Motor neuron (in vitro differentiated cells): ENCODE measurements around the gene MYCL. TPM values are rescaled to one million over a fixed set of nuclear protein-coding genes. Genes with fewer than 3 reads are reported as not detected.
"Not testable (repeated sequence)": the region's sequence is repeated elsewhere in the genome, so short reads cannot be mapped to it uniquely, and the experiment has no call there.

Experiments used
- ATAC-seq, 8 experiments: fragments of 200-7000 bp; cut with Tn5 transposase; replicated peaks in 6 of 8; 2 replicates each; pipeline ENCODE4 v1.8.0; 2021; ENCODE audit warnings: mild to moderate bottlenecking in 8 of 8, moderate library complexity in 8 of 8
- H3K27ac ChIP-seq, 2 donors: fragments of 250-450 bp; sonication (Bioruptor Pico); 2 replicates each; pipeline ENCODE4 v1.9.0; 2021; ENCODE audit warnings: antibody characterized with exemption in 2 of 2, mild to moderate bottlenecking in 2 of 2, moderate library complexity in 1 of 2
- H3K4me1 ChIP-seq, 2 donors: fragments of 250-450 bp; sonication (Bioruptor Pico); replicated peaks in 1 of 2; 2 replicates each; pipeline ENCODE4 v1.6.1; 2021; ENCODE audit warnings: antibody characterized with exemption in 2 of 2, mild to moderate bottlenecking in 2 of 2, moderate library complexity in 1 of 2
- H3K4me3 ChIP-seq, 5 donors: fragments of 250-450 bp; sonication (Bioruptor Pico); 2 replicates each; pipeline ENCODE4 v1.9.0; 2021; ENCODE audit warnings: antibody characterized with exemption in 5 of 5, mild to moderate bottlenecking in 5 of 5, moderate library complexity in 4 of 5
- WGBS, 10 experiments: fragments of 450-650 bp; shearing (Covaris generic); methylation state at CpG; one replicate each; pipeline ENCODE4 v1.0.0; 2022; 5-methylcytosine and 5-hydroxymethylcytosine counted together
- in situ Hi-C, 9 experiments: fragments of 400-800 bp; cut with MboI; loops; one replicate each; pipeline ENCODE4 v1.15.0; 2021; ENCODE audit warnings: low sequenced_read_pairs in 9 of 9, low pct_unique_long_range_greater_than_20kb in 2 of 9; ENCODE audit not compliant: unreplicated experiment in 9 of 9
- total RNA-seq, 8 experiments: library from RNA; unstranded; fragments of 300-600 nt; gene quantifications; 2 replicates each; pipeline versions ENCODE4 v1.2.3 to v1.2.4, GENCODE V29; 2022

Gene MYCL
- total RNA-seq, 8 experiments from 2014 or later: 0.18 to 85.1 (median 33.6) TPM

DNA sequence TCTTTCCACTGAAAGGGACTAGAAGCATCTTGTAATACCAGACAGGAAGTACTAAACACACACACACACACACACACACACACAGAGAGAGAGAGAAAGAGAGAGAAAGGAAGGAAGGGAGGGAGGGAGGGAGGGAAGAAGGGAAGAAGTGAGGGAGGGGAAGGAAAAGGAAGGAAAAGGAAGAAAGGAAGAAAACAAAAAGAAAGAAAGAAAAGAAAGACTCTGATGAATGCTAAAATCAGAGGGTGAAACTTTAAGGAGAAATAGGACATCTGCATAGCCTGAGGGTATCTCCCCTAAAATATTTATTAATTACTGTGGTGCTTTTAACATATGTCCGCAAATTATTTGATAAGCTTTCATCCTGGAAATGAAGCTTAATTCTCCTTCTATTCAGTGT is 29.0 kb downstream of the MYCL start:
- ATAC-seq: no peak
- in situ Hi-C loops: no loop called here
- WGBS, 10 experiments: 80 to 100% (median 100%) methylated on average over 1 of the region's 1 CpG; no CpG with 5 or more reads in 4 of the 10 experiments
- peaks cover 8 to 9% of the 10 kb centered on the region in 2 donors for H3K4me1 ChIP-seq
- H3K27ac ChIP-seq: no peak overlapping the region
- no peak overlapping the region for H3K4me3 ChIP-seq

GRCh38 chr1:39871796-39872195 is 29.9 kb downstream of the MYCL start:
- in situ Hi-C loops: no loop called here
- H3K27ac ChIP-seq: no peak overlapping the region
- no peak for ATAC-seq
- no peak overlapping the region for H3K4me3 ChIP-seq
- peaks cover 0 to 3% of the 10 kb centered on the region in 2 donors for H3K4me1 ChIP-seq

DNA sequence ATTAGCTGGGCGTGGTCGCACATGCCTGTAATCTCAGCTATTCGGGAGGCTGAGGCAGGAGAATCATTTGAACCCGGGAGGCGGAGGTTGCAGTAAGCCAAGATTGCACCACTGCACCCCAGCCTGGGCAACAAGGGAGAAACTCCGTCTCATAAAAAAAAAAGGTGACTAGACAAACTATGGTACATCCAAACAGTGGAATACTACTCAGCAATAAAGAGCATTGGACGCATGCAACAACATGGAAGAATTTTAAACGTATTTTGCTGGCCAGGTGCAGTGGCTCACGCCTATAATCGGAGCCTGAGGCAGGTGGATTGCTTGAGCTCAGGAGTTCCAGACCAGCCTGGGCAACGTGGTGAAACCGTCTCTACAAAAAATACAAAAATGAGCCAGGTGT is 30.7 kb downstream of the MYCL start:
- WGBS, 10 experiments: 93 to 100% (median 98%) methylated on average over 2 to 12 of the region's 12 CpGs; no CpG with 5 or more reads in 2 of the 10 experiments
- H3K27ac ChIP-seq, H3K4me3 ChIP-seq, ATAC-seq, in situ Hi-C loops, H3K4me1 ChIP-seq: not testable (repeated sequence)

- H3K4me3 ChIP-seq, H3K27ac ChIP-seq, in situ Hi-C loops, ATAC-seq, H3K4me1 ChIP-seq: not testable (repeated sequence)
- WGBS, 10 experiments: no CpG with 5 or more reads among the region's 37 CpGs
Observed at GRCh38 chr1:39869538-39870112, 32.1 kb downstream of the MYCL start.

DNA sequence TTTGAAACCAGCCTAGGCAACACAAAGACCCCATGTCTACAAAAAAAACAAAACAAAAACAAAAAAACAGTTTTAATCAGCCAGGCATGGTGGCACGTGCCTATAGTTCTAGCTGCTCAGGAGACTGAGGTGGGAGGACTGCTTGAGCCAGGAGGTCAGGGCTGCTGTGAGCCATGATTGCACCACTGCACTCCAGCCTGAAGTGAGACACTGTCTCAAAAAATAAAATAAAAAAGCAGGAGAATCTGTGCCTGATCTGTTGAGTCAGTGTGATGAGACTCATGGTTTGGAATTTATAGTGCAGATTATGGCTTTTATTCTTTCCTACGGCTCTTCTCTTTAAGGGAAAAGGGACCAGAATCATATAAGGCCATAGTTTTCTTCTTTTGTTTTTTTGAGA is 35.0 kb downstream of the MYCL start:
- WGBS, 10 experiments: 39 to 100% (median 91%) methylated on average over 1 to 2 of the region's 2 CpGs; no CpG with 5 or more reads in 3 of the 10 experiments

GRCh38 chr1:39865762-39866161 is 36.0 kb downstream of the MYCL start:
- ATAC-seq: no peak
- Histone ChIP-seq H3K27ac (no peak overlapping the region), H3K4me3 (no peak overlapping the region), H3K4me1 (no peaks in the 10 kb centered on the region)
- 70 to 100% (median 96%) methylated on average over 1 of the region's 1 CpG; no CpG with 5 or more reads in 1 of the 10 experiments for WGBS, 10 experiments
- in situ Hi-C loops: no loop called here

More for the DNA sequence above, 35.0 kb downstream of the MYCL start:
- ATAC-seq: no peak
- Histone ChIP-seq H3K4me3 (no peak overlapping the region), H3K27ac (no peak overlapping the region), H3K4me1 (no peaks in the 10 kb centered on the region)
- in situ Hi-C loops: no loop called here

DNA sequence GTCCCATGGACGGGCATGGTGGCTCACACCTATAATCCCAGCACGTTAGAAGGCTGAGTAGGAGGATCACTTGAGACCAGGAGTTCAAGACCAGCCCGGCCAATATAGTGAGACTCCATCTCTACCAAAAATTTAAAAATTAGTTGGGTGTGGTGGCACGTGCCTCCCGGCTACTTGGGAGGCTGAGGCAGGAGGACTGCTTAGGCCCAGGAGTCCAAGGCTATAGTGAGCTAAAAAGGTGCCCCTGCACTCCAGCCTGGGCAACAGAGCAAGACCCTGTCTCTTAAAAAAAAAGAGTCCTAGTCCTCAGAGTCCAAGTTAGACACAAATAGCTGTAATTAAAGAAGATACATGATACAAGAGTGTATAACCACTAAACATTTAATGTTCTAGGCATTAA is 38.5 kb downstream of the MYCL start:
- no peak for ATAC-seq
- Histone ChIP-seq H3K4me3 (no peak overlapping the region), H3K27ac (no peak overlapping the region), H3K4me1 (no peaks in the 10 kb centered on the region)
- in situ Hi-C loops: no loop called here
- WGBS, 10 experiments: 87 to 100% (median 100%) methylated on average over 1 to 5 of the region's 5 CpGs; no CpG with 5 or more reads in 1 of the 10 experiments

GRCh38 chr1:39861003-39861402 is 40.7 kb downstream of the MYCL start:
- in situ Hi-C loops: no loop called here

DNA sequence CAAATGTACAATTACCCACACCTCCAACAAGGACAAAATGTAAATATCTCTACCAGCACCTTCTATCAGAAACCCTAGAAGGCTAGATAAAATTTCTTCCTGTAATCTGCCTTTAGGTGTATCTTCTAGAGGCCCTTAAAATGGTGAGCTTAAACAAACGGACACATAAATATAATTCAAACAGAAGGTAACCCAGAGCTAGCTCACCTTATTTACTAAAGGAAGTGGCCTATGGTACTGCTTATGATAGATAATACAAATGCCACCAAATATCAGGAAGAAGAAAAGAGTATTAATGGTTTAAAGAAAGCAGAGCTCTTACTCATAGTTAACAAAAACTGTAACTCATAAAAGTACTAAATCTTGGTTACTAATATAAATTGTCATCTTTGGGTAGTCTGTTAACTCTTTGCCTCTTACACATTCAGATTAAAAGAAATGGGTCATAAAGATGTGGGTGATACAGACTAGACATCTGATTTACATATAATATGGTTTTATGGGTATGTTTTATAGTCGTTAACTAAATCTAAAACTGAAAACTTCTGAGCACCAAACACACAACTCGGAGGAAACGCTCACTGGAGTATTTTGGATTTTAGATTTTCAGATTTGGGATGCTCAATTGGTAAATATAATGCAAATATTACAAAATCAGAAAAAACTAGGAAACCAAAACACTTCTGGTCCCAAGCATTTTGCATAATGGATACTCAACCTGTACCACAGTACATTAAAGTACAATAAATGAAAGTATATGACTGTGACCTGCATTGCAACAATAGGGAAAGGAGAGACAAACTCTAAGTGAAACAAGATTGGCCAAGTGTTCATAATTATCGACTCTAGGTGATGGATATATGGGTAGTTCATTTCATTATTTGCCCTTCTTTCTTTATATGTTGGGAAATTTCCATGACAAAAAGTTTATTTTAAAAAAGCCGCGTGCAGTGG is 41.6 kb downstream of the MYCL start:
- no peak for ATAC-seq
- Histone ChIP-seq H3K4me1 (peaks cover 3 to 10% of the 10 kb centered on the region in 2 donors), H3K4me3 (no peak overlapping the region), H3K27ac (no peak overlapping the region)
- in situ Hi-C loops: no loop called here
- 65 to 100% (median 90%) methylated on average over 1 to 7 of the region's 7 CpGs; no CpG with 5 or more reads in 1 of the 10 experiments for WGBS, 10 experiments

More at GRCh38 chr1:39861003-39861402, 40.7 kb downstream of the MYCL start:
- Histone ChIP-seq H3K27ac (no peak overlapping the region), H3K4me3 (no peak overlapping the region), H3K4me1 (peaks cover 3 to 10% of the 10 kb centered on the region in 2 donors)
- no peak for ATAC-seq
- WGBS, 10 experiments: 86 to 100% (median 97%) methylated on average over 3 to 7 of the region's 7 CpGs

- WGBS, 10 experiments: 57 to 100% (median 84%) methylated on average over 1 to 3 of the region's 3 CpGs; no CpG with 5 or more reads in 1 of the 10 experiments
- ATAC-seq: no peak
- H3K4me1 ChIP-seq: peaks cover 3 to 10% of the 10 kb centered on the region in 2 donors
- in situ Hi-C loops: no loop called here
- H3K27ac ChIP-seq: no peak overlapping the region
- no peak overlapping the region for H3K4me3 ChIP-seq
Observed at GRCh38 chr1:39858315-39858714, 43.4 kb downstream of the MYCL start.

DNA sequence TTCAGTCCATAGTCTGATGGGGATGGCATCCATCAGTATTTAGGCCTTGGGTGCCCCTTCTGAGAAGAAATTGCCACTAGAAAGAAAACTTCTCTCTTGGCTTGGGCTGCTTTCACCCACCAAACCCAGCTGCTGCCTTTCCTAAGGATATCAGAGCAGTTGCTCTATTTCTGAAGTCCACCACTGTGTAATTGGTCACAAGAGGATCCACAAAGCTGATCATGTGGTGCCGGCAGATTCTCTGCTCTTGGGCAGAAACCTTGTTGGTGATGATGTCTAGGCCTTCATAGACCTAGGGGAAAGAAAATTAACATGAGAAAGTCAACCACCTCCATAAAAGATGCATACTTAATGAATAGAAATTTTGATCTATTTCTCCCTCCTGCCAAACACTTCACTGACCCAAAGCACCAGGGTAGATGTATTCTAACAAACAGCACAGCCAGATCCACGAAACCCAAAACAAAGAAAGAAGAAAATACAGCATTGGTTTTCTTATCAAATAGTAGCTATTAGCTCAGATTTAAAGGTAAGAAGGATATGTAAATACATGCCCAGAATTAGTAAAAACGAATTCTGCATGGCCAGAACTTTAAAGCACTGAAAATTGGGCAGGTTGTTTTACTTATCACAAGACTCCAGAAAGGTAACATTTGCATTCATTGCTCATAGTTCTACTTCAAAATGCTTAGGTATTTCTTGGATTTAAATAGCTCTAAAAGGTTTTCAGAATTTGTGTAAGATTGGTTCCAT is 44.4 kb downstream of the MYCL start:
- WGBS, 10 experiments: 50 to 97% (median 71%) methylated on average over 1 to 3 of the region's 3 CpGs
- no peak overlapping the region for H3K27ac ChIP-seq
- in situ Hi-C loops: no loop called here
- H3K4me3 ChIP-seq: no peak overlapping the region
- no peak for ATAC-seq
- H3K4me1 ChIP-seq: peaks cover 5 to 11% of the 10 kb centered on the region in 2 donors

DNA sequence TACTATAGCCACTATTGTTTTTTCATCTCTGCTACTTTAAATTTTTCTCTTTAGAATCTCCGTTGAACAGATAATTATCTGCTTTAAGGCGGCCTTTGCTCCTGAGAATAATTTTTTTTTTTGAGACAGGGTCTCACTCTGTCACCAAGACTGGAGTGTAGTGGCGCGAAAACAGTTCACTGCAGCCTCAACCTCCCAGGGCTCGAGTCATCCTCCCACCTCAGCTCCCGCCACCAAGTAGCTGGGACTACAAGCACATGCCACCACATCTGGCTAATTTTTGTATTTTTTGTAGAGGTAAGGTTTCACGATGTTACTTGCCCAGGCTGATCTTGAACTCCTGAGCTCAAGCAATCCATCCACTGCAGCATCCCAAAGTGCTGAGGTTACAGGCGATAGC is 47.0 kb downstream of the MYCL start:
- no peak overlapping the region for H3K27ac ChIP-seq
- no peak overlapping the region for H3K4me3 ChIP-seq
- in situ Hi-C loops: no loop called here
- 67 to 100% (median 96%) methylated on average over 1 to 8 of the region's 8 CpGs; no CpG with 5 or more reads in 1 of the 10 experiments for WGBS, 10 experiments
- ATAC-seq: no peak
- peaks cover 5 to 14% of the 10 kb centered on the region in 2 donors for H3K4me1 ChIP-seq

- no peak overlapping the region for H3K27ac ChIP-seq
- H3K4me1 ChIP-seq: peaks cover 5 to 14% of the 10 kb centered on the region in 2 donors
- in situ Hi-C loops: no loop called here
- H3K4me3 ChIP-seq: no peak overlapping the region
- ATAC-seq: no peak
Observed at GRCh38 chr1:39854314-39854713, 47.4 kb downstream of the MYCL start.
